GM18505 (cell line): Measurements from ENCODE around the gene CHAC2.
"Not testable (repeated sequence)": the region's sequence is repeated elsewhere in the genome, so short reads cannot be mapped to it uniquely, and the experiment has no call there.

Experiments
- ATAC-seq: cut with Tn5 transposase; IDR thresholded peaks from one replicate; pipeline ENCODE4 v1.9.1; 2021; ENCODE audit not compliant: unreplicated experiment
- POLR2A ChIP-seq: IDR thresholded peaks from 4 replicates; pipeline ENCODE4 v1.6.1; 2011; ENCODE audit warnings: borderline replicate concordance; ENCODE audit not compliant: insufficient read depth, insufficient read length; ENCODE audit errors: extremely low read depth

CHAC2 gene

GRCh38 chr2:53753041-53753440 lies 14.6 kb upstream of the CHAC2 start:
- no peak for TF ChIP-seq POLR2A
- no peak for ATAC-seq

DNA sequence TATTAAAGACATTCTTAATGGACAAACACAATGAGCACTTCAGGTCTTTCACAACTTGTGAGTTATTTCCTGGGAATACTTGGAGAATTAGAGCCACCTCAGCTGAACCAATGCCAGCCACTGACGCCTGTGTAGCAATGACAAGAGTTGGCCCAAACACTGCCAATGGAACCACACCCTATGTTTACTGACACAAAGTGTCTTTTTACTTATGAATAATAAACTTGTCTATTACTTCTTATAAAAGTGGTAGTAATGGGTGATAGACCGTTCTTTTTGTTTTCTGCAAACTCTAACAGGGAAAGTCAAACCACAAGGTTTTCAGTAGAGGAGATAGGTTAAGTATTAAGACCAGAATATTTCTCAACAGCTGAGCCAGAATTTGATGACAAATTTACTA lies 12.5 kb upstream of the CHAC2 start:
- no peak for TF ChIP-seq POLR2A
- no peak for ATAC-seq

DNA sequence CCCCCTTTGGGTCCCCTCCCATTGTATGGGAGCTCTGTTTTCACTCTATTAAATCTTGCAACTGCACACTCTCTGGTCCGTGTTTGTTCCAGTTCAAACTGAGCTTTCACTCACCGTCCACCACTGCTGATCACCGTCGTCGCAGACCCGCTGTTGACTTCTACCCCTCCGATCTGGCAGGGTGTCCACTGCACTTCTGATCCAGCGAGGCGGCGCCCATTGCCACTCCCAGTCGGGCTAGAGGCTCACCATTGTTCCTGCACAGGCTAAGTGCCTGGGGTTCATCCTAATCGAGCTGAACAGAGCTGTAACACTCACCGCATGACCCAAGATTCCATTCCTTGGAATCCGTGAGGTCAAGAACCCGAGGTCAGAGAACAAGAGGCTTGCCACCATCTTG lies 11.0 kb upstream of the CHAC2 start:
- no peak for TF ChIP-seq POLR2A
- no peak for ATAC-seq

GRCh38 chr2:53757206-53757605 lies 10.4 kb upstream of the CHAC2 start:
- ATAC-seq, result not testable (repeated sequence)

GRCh38 chr2:53765767-53766166 lies 1.8 kb upstream of the CHAC2 start:
- TF ChIP-seq POLR2A, result no peak
- no peak for ATAC-seq

DNA sequence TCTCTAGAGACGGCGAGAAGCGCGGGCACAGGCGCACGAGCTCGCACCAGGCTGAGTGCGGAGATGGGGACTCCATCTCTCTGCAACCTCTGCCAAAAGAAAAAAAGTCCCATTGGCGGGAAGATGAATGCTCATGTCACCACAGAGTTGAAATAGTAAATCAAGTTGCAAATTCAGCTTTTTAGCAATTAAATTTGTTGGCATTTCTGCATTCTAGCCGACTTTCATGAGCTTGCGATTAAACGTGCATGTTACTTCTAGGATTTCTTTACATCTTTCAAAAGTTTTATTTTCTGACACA lies 588 bp downstream of the CHAC2 start:
- peak; percentile 37 for ATAC-seq
- no peak for TF ChIP-seq POLR2A

- no peak for TF ChIP-seq POLR2A
- ATAC-seq, result no peak
These were observed 1.8 kb downstream of the CHAC2 start for GRCh38 chr2:53769318-53769945.

- TF ChIP-seq POLR2A, result no peak
- no peak for ATAC-seq
These were observed 2.7 kb downstream of the CHAC2 start for GRCh38 chr2:53770264-53770663.

GRCh38 chr2:53777134-53777533 lies 9.5 kb downstream of the CHAC2 start:
- no peak for ATAC-seq
- no peak for TF ChIP-seq POLR2A

DNA sequence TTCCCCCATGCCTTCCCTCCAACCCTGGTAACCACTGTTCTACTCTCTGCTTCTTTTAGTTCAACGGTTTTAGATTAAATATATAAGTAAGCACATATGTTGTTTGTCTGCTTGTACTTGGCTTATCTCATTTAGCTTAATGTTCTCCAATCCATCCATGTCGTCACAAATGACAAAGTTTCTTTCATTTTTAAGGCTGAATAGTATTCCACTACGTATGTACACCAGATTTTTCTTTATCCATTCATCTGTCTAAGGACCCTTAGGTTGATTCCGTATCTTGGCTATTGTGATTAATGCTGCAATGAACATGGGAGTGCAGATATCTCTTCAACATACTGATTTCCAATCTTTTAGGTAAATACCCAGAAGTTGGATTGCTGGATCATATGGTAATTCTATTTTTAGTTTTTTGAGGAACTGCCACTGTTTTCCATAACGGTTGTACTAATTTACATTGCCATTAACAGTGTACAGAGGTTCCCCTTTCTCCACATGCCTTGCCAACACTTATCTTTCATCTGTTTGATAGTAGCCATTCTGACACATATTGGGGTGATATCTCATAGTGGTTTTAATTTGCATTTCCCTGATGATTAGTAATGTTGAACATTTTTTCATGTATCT lies 11.0 kb downstream of the CHAC2 start:
- no peak for ATAC-seq
- no peak for TF ChIP-seq POLR2A

- TF ChIP-seq POLR2A, result no peak
- no peak for ATAC-seq
These were observed 12.5 kb downstream of the CHAC2 start for GRCh38 chr2:53780056-53780455.

GRCh38 chr2:53782676-53783075 lies 15.1 kb downstream of the CHAC2 start:
- no peak for ATAC-seq
- TF ChIP-seq POLR2A, result no peak

GRCh38 chr2:53784436-53784835 lies 16.8 kb downstream of the CHAC2 start:
- TF ChIP-seq POLR2A, result no peak
- ATAC-seq, result no peak

- no peak for ATAC-seq
- no peak for TF ChIP-seq POLR2A
These were observed 17.8 kb downstream of the CHAC2 start for GRCh38 chr2:53785366-53785765.

- no peak for TF ChIP-seq POLR2A
- peak; percentile 15 for ATAC-seq
These were observed 18.7 kb downstream of the CHAC2 start for GRCh38 chr2:53786352-53786704.
